ENCODE data around the gene SKIDA1.

DNA sequence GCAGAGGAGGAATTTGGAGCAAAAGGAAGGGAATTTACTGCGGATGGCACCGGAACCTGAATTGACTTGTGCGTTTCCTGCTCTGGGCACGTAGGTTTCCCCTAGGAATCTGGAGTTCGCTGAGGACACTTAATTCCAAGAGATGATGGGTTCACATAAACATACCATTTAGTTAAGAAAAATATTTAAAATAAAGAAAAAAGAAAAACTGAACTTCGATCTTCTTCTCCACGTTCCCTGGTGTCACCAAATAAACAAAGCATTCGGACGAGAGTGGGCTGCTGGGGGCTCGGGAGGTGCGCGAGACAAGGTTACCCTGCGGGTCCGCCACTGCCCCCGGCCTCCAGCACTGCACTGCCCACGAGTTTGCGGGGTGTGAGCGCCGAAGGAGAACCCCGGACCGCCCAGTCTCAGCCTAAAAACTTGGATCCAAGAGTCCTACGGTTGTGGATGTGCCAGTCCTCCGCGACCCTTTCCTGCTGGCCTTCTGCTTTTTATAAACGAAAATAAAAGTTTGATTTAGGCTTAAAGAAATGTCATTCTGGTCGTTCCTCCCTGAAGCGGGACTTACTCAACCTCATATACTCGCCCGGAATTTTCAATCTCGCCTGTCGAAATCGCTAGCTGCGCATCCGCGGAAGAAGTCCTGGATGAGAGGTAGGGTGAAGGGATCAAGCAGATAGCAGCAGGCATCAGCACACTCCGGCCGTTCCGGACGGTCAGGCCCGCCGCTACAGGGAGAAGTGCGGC lies 30.3 kb downstream of the SKIDA1 start:
- TF ChIP-seq, protein P1, sequence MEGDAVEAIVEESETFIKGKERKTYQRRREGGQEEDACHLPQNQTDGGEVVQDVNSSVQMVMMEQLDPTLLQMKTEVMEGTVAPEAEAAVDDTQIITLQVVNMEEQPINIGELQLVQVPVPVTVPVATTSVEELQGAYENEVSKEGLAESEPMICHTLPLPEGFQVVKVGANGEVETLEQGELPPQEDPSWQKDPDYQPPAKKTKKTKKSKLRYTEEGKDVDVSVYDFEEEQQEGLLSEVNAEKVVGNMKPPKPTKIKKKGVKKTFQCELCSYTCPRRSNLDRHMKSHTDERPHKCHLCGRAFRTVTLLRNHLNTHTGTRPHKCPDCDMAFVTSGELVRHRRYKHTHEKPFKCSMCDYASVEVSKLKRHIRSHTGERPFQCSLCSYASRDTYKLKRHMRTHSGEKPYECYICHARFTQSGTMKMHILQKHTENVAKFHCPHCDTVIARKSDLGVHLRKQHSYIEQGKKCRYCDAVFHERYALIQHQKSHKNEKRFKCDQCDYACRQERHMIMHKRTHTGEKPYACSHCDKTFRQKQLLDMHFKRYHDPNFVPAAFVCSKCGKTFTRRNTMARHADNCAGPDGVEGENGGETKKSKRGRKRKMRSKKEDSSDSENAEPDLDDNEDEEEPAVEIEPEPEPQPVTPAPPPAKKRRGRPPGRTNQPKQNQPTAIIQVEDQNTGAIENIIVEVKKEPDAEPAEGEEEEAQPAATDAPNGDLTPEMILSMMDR (IDR thresholded peaks at IDR 0.05): no peak
- no peak for TF ChIP-seq POLR2A (IDR thresholded peaks at IDR 0.05)
